ENCODE results near the gene DNAH2.

DNA sequence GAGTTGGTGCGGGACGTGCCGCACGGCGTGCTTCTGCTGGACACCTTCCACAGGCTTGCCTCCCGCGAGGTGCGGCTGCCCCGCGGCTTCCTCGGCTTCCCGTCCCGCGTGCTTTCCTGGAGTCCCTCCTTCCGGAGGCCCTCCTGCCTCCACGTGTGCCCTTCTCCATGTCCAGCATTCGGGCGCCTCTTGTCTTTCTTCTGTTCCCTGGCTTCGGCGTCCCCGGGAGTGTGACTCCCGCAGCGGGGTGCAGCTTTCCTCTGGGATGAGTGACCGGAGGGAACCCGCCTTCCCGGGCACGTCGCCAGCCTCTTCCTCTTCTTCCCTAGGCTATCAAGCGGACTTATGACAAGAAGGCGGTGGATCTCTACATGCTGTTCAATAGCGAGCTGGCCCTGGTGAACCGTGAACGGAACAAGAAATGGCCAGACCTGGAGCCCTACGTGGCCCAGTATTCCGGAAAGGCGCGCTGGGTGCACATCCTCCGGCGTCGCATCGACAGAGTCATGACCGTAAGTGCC, 23.0 kb downstream of the DNAH2 start:
- TF ChIP-seq, protein P1, sequence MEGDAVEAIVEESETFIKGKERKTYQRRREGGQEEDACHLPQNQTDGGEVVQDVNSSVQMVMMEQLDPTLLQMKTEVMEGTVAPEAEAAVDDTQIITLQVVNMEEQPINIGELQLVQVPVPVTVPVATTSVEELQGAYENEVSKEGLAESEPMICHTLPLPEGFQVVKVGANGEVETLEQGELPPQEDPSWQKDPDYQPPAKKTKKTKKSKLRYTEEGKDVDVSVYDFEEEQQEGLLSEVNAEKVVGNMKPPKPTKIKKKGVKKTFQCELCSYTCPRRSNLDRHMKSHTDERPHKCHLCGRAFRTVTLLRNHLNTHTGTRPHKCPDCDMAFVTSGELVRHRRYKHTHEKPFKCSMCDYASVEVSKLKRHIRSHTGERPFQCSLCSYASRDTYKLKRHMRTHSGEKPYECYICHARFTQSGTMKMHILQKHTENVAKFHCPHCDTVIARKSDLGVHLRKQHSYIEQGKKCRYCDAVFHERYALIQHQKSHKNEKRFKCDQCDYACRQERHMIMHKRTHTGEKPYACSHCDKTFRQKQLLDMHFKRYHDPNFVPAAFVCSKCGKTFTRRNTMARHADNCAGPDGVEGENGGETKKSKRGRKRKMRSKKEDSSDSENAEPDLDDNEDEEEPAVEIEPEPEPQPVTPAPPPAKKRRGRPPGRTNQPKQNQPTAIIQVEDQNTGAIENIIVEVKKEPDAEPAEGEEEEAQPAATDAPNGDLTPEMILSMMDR (IDR thresholded peaks at IDR 0.05; ENCODE audit: low read depth, low read length) = no peak
- no peak for TF ChIP-seq EZH2phosphoT487 (IDR thresholded peaks at IDR 0.05; ENCODE audit: low read depth)

Measured in OCI-LY3 (cell line).